ENCODE data around the gene NCEH1.

The NCEH1 gene

DNA sequence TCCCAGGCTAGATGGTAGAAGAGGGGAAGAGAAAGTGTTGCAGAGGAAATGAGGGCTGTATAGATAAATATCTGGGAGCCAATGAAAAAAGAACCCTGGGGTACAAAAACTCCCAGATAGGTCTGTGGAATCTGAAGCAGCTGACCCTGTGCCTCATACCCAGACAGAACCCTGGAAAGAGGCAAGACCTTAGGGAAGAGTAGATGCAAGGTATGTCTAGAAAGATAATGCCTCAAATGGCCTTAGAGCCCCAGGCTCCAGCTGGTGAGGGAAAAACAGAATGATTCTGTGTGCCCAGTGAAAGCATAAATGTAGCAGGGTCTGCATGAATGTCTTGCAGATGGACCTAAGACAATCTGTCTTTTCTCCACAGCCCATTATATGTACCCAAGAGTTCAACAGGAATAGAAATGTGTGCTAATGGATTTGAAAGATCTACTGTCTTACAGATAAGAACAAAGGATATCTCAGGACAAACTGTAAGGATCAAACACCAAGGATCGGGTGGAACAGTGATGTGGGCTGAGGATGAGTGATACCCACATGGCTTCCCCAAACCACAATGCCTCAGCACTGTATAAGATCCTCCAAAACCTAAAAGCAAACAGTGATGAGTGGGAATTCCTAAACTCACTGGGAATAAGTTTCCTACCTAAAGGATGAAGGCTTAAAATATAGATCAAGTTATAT is 58.8 kb downstream of the NCEH1 start:
- no peaks in the 10 kb centered on the region for H3K79me2 ChIP-seq (ENCODE audit: insufficient read depth, low read length)
- TF ChIP-seq, protein P1, sequence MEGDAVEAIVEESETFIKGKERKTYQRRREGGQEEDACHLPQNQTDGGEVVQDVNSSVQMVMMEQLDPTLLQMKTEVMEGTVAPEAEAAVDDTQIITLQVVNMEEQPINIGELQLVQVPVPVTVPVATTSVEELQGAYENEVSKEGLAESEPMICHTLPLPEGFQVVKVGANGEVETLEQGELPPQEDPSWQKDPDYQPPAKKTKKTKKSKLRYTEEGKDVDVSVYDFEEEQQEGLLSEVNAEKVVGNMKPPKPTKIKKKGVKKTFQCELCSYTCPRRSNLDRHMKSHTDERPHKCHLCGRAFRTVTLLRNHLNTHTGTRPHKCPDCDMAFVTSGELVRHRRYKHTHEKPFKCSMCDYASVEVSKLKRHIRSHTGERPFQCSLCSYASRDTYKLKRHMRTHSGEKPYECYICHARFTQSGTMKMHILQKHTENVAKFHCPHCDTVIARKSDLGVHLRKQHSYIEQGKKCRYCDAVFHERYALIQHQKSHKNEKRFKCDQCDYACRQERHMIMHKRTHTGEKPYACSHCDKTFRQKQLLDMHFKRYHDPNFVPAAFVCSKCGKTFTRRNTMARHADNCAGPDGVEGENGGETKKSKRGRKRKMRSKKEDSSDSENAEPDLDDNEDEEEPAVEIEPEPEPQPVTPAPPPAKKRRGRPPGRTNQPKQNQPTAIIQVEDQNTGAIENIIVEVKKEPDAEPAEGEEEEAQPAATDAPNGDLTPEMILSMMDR (conservative IDR thresholded peaks at IDR 0.05; ENCODE audit: low read length): no peak
- no peak for TF ChIP-seq EZH2phosphoT487 (IDR thresholded peaks at IDR 0.05; ENCODE audit: borderline replicate concordance)
- no peak overlapping the region for H2AFZ ChIP-seq (ENCODE audit: low read length)
- H3K36me3 ChIP-seq (ENCODE audit: insufficient read depth, low read length): no peaks in the 10 kb centered on the region
- H4K20me1 ChIP-seq (ENCODE audit: insufficient read depth, low read length, poor library complexity, severe bottlenecking): no peaks in the 10 kb centered on the region
- H3K27me3 ChIP-seq (ENCODE audit: insufficient read depth, low read length, poor library complexity, severe bottlenecking): no peaks in the 10 kb centered on the region
- no peaks in the 10 kb centered on the region for H3F3A ChIP-seq (ENCODE audit: low read depth)
- no peak overlapping the region for H3K4me2 ChIP-seq (ENCODE audit: low read depth, low read length, poor library complexity, severe bottlenecking)
- peaks cover 9% of the 10 kb centered on the region for H3K4me1 ChIP-seq (ENCODE audit: insufficient read depth, low read length, poor library complexity, severe bottlenecking)
- H3K9me3 ChIP-seq (ENCODE audit: insufficient read depth, low read depth, low read length): no peaks in the 10 kb centered on the region
- H3K4me3 ChIP-seq (ENCODE audit: low read length, poor library complexity, severe bottlenecking): no peak overlapping the region
- no peaks in the 10 kb centered on the region for H3K9me2 ChIP-seq (replicated peaks; ENCODE audit: low read depth, low read length)
- H3K9ac ChIP-seq (ENCODE audit: low read depth, low read length, poor library complexity, severe bottlenecking): no peak overlapping the region

DNA sequence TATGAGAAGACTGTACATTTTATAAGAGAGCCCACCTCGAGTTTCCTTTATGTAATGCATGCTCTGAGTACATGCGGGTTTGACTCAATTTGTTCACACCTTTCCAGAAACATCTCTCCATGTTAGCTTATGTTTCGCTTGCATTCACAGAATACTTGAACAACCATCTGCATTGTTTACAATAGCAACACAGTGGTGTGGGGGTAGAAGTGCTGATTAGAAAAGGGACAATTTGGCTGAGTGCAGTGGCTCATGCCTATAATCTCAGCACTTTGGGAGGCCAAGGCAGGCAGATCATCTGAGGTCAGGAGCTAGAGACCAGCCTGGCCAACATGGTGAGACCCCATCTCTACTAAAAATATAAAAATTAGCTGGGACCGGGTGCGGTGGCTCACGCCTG is 60.9 kb downstream of the NCEH1 start:
- Histone ChIP-seq H3K9me3 (ENCODE audit: insufficient read depth, low read depth, low read length) (no peaks in the 10 kb centered on the region), H3K9ac (ENCODE audit: low read depth, low read length, poor library complexity, severe bottlenecking) (no peak overlapping the region), H3K4me1 (ENCODE audit: insufficient read depth, low read length, poor library complexity, severe bottlenecking) (peaks cover 7% of the 10 kb centered on the region), H3F3A (ENCODE audit: low read depth) (no peaks in the 10 kb centered on the region), H3K9me2 (replicated peaks; ENCODE audit: low read depth, low read length) (no peaks in the 10 kb centered on the region), H4K20me1 (ENCODE audit: insufficient read depth, low read length, poor library complexity, severe bottlenecking) (no peaks in the 10 kb centered on the region), H2AFZ (ENCODE audit: low read length) (no peak overlapping the region), H3K79me2 (ENCODE audit: insufficient read depth, low read length) (no peaks in the 10 kb centered on the region), H3K4me3 (ENCODE audit: low read length, poor library complexity, severe bottlenecking) (no peak overlapping the region), H3K27me3 (ENCODE audit: insufficient read depth, low read length, poor library complexity, severe bottlenecking) (no peaks in the 10 kb centered on the region), H3K36me3 (ENCODE audit: insufficient read depth, low read length) (no peaks in the 10 kb centered on the region; the same call in 1 of the 2 replicates), H3K4me2 (ENCODE audit: low read depth, low read length, poor library complexity, severe bottlenecking) (no peak overlapping the region)
- no peak for TF ChIP-seq EZH2phosphoT487 (IDR thresholded peaks at IDR 0.05; ENCODE audit: borderline replicate concordance)
- TF ChIP-seq, protein P1 (conservative IDR thresholded peaks at IDR 0.05; ENCODE audit: low read length): no peak

DNA sequence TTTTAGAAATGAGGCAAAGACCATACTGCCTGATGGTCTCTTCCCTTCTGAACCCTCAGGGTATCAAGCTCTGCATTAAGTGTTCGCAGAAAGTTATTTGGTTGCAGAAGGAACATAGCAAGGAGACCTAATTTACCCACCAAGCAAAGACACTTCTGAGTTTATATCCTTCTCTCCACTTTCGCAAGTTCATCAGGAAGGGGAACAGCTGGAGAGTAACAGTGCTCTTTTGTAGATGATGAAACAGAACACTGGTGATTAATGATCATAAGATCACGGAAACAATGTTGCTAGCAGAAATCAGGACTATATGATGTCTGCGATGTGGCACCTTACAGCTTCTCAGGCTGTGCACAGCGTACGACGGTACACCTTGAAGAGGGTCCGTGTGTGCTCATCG is 62.1 kb downstream of the NCEH1 start:
- Histone ChIP-seq H3K27me3 (ENCODE audit: insufficient read depth, low read length, poor library complexity, severe bottlenecking) (no peaks in the 10 kb centered on the region), H3K9me2 (replicated peaks; ENCODE audit: low read depth, low read length) (no peaks in the 10 kb centered on the region), H3K9me3 (ENCODE audit: insufficient read depth, low read depth, low read length) (no peaks in the 10 kb centered on the region), H4K20me1 (ENCODE audit: insufficient read depth, low read length, poor library complexity, severe bottlenecking) (no peaks in the 10 kb centered on the region), H3K36me3 (ENCODE audit: insufficient read depth, low read length) (peaks cover 3% of the 10 kb centered on the region), H3F3A (ENCODE audit: low read depth) (no peaks in the 10 kb centered on the region), H2AFZ (ENCODE audit: low read length) (no peak overlapping the region), H3K4me1 (ENCODE audit: insufficient read depth, low read length, poor library complexity, severe bottlenecking) (peaks cover 7% of the 10 kb centered on the region), H3K4me2 (ENCODE audit: low read depth, low read length, poor library complexity, severe bottlenecking) (no peak overlapping the region), H3K79me2 (ENCODE audit: insufficient read depth, low read length) (no peaks in the 10 kb centered on the region), H3K4me3 (ENCODE audit: low read length, poor library complexity, severe bottlenecking) (no peak overlapping the region), H3K9ac (ENCODE audit: low read depth, low read length, poor library complexity, severe bottlenecking) (no peak overlapping the region)
- TF ChIP-seq, protein P1 (conservative IDR thresholded peaks at IDR 0.05; ENCODE audit: low read length): no peak
- no peak for TF ChIP-seq EZH2phosphoT487 (IDR thresholded peaks at IDR 0.05; ENCODE audit: borderline replicate concordance)
